Ishikawa (cell line): ENCODE measurements around the gene ARID1B.

ENCODE experiments used
- CREB1 ChIP-seq: IDR thresholded peaks from 2 replicates; pipeline ENCODE4 v1.6.1; 2012; ENCODE audit warnings: low read depth
- EP300 ChIP-seq: IDR thresholded peaks from 2 replicates; pipeline ENCODE4 v1.6.1; 2012; ENCODE audit warnings: borderline replicate concordance
- NFIC ChIP-seq: IDR thresholded peaks from 2 replicates; pipeline ENCODE4 v1.6.1; 2012
- TF ChIP-seq, protein P1 (sequence below): IDR thresholded peaks from 2 replicates; pipeline ENCODE4 v1.6.1; 2012

DNA sequence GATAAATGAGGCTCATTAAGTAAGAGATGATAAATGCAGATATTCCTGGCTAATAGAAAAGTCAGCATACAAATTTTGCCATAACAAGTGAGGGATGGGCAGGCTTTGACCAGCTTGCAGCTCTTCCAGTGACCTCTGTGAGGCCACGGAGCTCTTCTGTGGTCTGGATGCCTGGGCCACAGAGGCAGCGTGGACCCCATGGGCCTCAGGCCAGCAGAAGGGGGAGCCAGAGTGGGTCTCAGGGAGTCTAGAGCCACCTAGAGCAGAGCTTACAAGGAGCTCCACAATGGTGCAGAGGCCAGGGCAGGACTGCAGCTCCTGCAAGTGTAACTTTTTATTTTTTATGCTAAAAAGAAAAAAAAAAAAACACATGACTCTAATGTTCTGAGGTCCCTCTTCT lies 165.1 kb downstream of the ARID1B start:
- TF ChIP-seq CREB1, result no peak
- no peak for TF ChIP-seq EP300
- TF ChIP-seq, protein P1, sequence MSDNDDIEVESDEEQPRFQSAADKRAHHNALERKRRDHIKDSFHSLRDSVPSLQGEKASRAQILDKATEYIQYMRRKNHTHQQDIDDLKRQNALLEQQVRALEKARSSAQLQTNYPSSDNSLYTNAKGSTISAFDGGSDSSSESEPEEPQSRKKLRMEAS, result no peak
- TF ChIP-seq NFIC, result no peak
